GM12878 (cell line): Measurements from ENCODE around the gene CDYL.

Experiments
- CHD4 ChIP-seq: fragments of 200-600 bp; sonication (generic); IDR thresholded peaks from 2 replicates; pipeline ENCODE4 v1.6.1; 2016; ENCODE audit warnings: mild to moderate bottlenecking
- EZH2 ChIP-seq: IDR thresholded peaks from 2 replicates; pipeline ENCODE4 v1.6.1; 2012; ENCODE audit warnings: low read depth, mild to moderate bottlenecking, control low read depth, inconsistent platforms, low read length, borderline replicate concordance; ENCODE audit not compliant: control insufficient read depth
- YBX1 ChIP-seq: fragments of 450-650 bp; IDR thresholded peaks from 2 replicates; pipeline ENCODE4 v1.6.1; 2016; ENCODE audit warnings: antibody characterized with exemption
- ZNF24 ChIP-seq: fragments of 450-650 bp; IDR thresholded peaks from 2 replicates; pipeline ENCODE4 v1.6.1; 2017; ENCODE audit warnings: antibody characterized with exemption, mild to moderate bottlenecking
- TF ChIP-seq, protein P1 (sequence below): IDR thresholded peaks from 2 replicates; pipeline ENCODE4 v1.6.1; 2011; ENCODE audit warnings: mild to moderate bottlenecking, low read depth, low read length, moderate library complexity; ENCODE audit not compliant: insufficient replicate concordance

DNA sequence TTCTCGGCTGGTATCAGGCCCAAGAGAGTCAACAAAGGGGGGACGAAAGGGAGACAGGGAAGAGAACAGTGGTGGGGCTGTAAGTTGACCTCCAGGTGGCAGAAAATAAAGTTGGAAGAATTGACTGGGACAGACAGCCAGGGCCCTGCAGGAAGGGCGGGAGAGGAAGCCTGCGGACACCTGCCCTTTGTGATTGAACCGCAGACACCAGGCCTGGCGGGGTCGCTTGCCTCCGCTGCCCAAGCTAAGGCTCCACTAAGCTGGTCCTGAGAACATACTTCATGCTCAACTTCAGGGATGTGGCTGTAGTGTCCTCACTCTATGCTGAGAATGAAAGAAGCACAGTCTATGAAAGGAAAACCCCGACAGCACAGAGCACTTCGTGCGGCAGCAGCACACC, 173.9 kb downstream of the CDYL start:
- TF ChIP-seq, protein P1, sequence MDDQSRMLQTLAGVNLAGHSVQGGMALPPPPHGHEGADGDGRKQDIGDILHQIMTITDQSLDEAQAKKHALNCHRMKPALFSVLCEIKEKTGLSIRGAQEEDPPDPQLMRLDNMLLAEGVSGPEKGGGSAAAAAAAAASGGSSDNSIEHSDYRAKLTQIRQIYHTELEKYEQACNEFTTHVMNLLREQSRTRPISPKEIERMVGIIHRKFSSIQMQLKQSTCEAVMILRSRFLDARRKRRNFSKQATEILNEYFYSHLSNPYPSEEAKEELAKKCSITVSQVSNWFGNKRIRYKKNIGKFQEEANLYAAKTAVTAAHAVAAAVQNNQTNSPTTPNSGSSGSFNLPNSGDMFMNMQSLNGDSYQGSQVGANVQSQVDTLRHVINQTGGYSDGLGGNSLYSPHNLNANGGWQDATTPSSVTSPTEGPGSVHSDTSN, result no peak
- no peak for TF ChIP-seq EZH2
- no peak for TF ChIP-seq YBX1
- TF ChIP-seq CHD4, result no peak
- TF ChIP-seq ZNF24, result no peak
